GM19238 (cell line): ENCODE measurements around the gene FHL1.
"Not testable (repeated sequence)": the region's sequence is repeated elsewhere in the genome, so short reads cannot be mapped to it uniquely, and the experiment has no call there.

Source experiments
- DNase-seq: peaks from one replicate; pipeline ENCODE4 v3.0.0; 2011; ENCODE audit warnings: low spot score; ENCODE audit not compliant: insufficient read length

FHL1 gene

DNA sequence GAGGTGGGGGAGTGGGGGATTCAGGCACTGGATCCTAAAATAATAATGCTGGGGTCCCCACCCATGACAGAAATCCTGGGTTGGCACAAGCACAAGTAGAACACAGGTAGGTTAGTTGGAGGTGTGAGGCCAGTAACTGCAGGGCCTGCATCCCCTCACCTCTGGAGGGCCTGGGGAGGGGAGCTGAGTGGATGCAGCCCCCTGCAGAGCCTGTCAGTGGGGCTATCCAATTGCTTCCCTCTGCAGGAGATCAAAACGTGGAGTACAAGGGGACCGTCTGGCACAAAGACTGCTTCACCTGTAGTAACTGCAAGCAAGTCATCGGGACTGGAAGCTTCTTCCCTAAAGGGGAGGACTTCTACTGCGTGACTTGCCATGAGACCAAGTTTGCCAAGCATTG, 60.2 kb downstream of the FHL1 start:
- DNase-seq: no peak

DNA sequence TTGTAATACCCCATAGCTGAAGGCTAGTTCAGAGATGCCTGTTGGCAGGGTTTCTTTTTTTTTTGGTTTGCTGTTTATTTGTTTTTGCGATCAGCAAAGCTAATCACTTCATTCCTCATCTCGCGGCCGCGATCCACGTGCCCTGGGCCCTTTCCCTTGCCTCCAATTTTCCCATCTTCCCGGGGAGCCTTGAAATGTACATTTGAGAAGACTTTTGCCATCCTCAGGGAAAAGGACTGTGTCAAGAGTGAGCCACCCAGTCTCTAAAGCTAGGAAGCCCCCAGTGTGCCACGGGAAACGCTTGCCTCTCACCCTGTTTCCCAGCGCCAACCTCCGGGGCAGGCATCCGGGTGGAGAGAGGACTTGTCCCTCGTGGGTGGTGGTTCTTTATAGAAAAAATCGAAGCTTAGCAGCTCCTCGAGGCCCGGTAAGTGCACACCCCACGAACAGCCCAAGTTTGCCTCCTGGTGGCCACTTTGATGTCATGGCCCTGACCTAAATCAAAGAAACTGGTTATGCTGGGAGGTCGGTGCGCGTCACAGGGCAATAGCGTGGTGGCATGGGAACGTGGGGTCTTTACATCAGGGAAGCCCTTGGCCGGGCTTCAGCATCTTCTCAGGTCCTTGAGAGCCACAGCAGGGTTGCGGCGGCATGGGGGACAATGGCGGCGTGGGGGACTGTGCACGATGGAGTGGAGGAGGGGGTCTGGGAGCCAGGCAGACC, 61.8 kb downstream of the FHL1 start:
- no peak for DNase-seq

DNA sequence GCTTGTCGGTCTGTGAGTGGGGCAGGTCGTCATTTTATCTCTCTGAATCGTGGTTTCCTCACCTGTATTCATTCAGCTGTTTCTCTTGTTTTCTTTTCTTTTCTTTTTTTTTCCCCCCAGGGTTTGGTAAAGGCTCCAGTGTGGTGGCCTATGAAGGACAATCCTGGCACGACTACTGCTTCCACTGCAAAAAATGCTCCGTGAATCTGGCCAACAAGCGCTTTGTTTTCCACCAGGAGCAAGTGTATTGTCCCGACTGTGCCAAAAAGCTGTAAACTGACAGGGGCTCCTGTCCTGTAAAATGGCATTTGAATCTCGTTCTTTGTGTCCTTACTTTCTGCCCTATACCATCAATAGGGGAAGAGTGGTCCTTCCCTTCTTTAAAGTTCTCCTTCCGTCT, 62.4 kb downstream of the FHL1 start:
- no peak for DNase-seq

DNA sequence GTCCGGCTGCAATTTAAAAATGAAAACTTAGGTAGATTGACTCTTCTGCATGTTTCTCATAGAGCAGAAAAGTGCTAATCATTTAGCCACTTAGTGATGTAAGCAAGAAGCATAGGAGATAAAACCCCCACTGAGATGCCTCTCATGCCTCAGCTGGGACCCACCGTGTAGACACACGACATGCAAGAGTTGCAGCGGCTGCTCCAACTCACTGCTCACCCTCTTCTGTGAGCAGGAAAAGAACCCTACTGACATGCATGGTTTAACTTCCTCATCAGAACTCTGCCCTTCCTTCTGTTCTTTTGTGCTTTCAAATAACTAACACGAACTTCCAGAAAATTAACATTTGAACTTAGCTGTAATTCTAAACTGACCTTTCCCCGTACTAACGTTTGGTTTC, 62.9 kb downstream of the FHL1 start:
- no peak for DNase-seq

DNA sequence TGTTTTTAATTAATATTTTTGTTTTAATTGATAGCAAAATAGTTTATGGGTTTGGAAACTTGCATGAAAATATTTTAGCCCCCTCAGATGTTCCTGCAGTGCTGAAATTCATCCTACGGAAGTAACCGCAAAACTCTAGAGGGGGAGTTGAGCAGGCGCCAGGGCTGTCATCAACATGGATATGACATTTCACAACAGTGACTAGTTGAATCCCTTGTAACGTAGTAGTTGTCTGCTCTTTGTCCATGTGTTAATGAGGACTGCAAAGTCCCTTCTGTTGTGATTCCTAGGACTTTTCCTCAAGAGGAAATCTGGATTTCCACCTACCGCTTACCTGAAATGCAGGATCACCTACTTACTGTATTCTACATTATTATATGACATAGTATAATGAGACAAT, 63.5 kb downstream of the FHL1 start:
- no peak for DNase-seq

DNA sequence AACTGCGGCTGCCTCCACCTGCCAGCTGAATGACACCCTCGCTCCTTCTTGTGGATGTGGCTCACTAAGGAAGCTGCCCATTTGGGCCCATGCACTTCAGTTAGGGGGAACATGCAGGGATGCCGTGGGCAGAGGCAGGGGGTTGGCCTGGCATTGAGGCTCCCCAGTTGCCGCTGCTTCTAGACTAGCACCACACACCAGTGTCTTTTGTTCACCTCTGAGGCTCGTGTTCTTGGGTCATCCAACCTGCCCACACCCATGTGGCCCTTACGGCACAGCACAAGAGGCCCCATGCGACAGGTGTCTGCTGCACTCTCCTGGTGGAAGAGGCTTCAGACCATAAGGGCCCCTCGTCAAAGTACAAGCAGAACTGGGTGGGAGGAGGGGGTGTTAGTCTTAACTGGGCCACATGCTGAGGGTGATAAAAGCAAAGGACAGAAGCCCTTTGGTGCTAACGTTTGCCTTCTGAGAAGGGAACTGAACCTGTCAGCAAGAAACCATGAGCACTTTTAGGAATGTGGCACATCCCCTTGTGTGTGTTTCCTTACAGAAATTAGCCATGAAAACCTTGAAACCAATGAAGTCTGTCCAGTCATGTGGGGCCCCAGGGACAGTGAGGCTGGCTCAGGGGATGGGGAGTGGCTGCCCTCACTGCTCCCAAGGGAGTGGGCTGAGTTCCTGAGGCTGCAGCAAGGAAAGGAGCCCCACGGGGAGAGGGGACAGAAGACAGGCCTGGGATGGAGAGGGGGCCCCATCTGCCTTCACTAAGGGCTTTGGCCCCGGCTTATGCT, 64.6 kb downstream of the FHL1 start:
- no peak for DNase-seq

DNA sequence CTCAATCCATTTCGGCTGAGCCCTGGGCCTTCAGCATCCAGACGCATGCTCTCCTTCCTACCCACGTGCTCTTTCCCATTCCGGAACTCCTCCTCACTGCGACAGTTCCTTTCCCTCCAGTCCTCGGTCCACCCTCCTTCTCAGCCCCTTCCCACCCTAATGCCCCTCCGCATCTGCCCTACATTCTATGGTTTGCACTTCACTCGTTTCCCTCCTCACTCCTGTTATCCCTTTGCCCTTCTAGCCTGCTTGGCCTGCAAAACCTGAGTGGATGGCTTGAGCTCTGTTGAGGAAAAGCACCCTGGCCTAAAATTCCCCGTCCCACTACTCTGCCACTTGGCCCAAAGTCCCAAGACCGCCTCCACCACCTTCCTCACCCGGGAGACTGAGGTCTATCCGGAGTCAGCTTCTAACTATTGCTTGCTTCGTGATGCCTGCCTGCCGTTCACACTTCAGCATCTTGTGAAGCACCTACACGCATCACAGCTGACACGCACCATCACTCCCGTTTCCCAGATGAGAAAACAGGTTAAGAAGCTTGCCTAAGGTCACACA, 65.3 kb downstream of the FHL1 start:
- DNase-seq: no peak

DNA sequence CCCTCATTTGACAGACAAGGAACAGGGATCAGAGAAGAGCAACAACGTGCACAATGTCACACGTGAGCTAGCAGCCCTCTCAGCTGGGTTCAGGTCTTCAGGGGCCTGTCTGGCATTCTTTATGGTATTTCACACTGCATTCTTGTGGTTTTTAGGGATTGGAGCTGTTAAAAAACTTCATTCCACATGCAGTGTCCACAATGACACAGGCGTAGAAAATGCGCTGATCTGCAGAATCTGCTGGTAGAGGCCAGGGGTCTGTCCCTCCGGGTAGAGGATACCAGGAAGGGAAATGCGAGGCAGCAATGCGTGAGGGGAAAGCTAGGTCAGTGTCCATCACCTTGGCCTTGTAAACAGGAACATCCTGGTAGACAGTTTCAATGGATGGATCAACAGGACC, 67.2 kb downstream of the FHL1 start:
- DNase-seq: no peak

DNA sequence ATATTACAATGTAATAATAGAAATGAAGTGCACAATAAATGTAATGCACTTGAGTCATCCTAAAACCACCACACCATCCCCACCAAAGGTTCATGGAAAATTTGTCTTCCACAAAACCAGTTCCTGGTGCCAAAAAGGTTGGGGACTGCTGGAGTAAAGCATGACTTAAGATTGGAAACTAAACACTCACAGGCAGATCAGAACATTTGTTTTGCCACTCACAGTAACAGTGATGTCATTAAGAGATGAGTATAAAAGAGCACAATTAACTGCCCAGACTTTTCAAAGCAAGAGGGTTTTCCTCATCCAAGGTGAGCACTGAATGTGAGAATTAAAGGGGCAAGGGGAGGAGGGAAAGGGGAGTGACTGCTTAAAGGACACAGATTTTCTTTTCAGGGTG, 68.2 kb downstream of the FHL1 start:
- no peak for DNase-seq

DNA sequence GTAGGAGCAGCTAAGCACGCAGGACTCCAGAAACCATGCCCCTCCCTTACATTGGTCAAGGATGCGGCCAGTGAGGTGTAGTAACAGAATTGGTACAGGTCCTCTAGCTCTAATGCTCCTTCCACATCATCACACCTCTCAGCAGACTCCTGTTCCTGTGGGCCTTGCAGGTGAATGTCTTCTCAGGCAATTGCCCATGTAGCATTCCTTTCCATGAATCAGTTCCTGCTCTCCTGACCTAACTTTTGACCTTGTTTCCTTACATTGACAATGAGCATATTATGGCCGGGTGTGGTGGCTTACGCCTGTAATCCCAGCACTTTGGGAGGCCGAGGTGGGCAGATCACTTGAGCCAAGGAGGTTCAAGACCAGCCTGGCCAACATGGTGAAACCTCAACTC, 72.6 kb downstream of the FHL1 start:
- no peak for DNase-seq

DNA sequence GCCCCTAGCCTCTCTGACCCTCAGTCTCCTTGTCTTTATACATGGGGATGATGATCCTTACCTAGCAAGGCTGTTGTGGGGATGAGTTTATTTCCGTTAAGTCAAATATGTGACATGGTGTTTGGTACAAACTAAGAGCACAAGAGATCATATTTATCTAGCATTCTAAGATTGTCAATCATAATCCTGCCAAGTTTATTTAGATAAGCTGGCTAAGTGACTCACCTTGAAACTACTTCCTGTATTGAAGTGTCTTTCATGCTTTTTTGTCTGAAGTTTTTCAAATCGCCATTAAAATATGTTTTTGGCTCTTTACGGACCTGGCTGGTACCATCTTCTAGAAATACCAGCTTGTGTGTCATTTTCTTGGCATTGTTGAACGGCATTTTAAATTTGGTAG, 73.2 kb downstream of the FHL1 start:
- no peak for DNase-seq

DNA sequence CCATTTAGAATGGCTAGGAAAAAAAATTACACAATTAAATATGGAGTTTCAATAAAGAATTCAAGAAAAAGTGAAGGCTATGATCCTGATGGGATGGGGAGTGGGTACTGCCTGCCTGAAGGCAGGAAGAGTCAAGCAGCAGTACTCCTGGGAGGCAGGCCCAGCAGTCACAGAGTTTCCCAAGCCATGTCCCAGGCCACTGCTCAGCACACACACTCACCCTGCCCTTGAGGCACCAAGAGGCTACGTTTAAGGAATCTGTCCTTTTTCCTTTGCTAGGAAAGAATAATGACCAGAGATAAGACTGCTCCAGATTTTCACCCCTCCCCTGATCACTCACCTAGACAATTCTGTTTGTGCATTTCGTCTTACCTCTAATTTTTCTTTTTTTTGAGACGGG, 73.6 kb downstream of the FHL1 start:
- no peak for DNase-seq

DNA sequence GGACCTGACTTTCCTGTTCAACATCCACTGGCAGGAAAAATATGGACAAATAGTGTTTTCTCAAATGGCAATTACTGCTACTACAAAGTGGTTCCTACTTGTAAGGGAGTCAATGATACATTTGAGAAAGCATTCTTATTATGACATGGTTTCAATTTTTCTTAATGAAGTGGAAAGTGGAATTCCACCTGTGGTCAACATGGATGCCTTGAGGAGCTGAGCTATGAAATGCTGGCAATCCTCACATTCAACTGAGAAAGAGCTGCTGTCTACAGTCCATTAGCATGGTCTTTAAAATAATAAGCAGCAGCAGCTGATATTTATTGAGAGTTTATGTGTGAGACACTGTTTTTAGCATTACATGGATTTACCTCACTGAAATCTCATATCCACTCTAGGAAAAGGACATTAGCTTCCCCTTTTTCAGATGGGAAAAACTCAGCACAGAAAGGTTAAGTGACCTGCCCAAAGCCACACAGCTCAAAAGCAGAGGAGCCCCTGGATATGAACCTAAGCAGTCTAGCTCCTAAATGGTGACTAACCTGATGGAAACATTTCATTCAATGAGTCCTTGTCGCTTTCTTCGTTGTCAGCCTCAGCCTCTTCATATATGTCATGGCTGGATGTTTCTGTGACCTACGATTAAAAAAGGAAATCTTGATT, 74.6 kb downstream of the FHL1 start:
- DNase-seq: no peak

DNA sequence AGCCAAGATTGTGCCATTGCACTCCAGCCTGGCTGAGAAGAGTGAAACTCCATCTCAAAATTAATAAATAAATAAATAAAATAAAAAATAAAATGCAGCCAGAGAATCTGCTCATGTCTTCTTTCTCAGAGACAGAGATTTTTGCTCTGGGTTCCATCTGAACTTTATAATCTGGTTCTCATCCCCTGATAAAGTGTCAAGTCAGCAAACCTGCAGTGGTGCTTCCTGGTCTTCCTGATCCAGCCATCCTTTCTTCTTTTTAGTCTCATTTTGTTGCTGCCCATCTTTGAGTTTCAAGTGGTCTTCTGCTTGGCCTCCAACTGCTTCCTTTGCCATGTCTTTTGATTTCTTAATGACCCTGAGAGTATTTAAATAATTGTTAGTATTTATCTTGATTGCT, 79.7 kb downstream of the FHL1 start:
- DNase-seq: no peak

DNA sequence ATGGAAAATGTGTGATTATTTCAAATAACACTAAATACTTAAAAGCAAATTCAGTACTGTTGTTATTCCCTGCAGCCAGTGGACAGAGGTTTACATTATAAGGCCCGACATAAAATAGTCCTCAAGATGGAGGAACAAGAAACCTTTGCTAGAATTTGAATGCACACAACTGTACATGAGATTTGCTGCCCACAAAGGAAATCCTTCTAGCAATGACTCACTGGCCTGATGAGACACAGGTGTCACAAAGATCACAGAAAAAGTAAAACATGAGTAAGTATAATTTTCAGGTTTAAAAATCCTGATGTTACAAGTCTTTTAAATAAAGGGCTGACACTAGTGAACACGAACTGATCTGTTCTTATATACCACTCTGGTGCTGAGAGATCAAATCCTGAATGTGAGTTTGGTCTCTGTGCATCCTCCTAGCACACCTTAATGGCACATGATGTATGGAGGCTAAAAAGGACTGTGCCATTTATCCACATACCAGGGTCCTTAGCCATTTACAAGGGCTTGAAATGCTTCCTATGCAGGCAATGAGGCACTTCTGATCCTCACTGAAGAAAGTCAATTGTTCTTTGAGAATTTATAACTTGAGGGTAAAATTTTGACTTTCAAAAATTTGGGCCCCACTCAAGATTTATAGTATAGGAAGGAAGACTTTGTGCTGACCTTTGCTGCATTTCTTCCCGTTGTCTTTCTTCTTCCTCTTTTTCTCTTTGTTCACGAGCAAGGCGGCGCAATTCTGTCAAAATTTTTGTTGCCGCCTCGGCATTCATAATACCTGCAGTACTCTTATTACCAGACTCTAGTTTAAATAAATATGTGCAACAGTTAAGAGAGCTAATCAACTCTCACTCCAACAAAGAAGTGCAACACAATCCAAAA, 80.9 kb downstream of the FHL1 start:
- no peak for DNase-seq

DNA sequence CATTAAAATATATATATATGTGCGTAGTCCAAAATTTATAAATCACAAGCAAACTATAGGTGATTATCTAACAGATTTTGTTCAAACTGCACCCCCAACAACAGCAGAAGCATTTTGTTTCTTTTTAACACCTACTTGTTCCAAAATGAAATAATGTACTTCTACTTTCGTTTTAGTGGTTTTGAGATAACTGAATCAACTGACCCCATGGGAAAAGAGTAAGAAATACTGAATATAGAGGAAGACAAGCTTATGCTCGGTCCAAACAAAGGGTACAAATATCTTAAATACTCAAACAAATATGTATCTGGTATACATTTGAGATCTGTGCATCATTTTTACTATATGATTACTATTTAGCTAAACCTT, 81.5 kb downstream of the FHL1 start:
- DNase-seq: no peak

DNA sequence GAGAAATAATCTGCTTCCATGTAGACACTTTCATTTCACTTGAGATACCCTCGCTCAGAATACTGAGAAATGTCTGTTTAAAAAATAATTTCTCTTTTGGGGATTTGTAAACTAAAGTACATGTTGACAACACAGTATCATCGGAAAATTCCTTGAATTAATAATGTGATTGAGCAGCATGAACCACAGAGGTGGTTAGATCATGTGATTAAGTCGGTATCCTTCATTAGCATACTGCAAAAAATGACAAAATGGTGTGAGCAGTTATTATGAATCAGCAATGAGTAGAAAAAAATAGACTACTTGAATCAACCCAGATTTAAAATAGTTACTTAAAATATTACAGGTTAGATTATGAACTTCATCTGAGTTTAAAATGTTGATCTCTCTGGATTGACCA, 89.7 kb downstream of the FHL1 start:
- DNase-seq: no peak

DNA sequence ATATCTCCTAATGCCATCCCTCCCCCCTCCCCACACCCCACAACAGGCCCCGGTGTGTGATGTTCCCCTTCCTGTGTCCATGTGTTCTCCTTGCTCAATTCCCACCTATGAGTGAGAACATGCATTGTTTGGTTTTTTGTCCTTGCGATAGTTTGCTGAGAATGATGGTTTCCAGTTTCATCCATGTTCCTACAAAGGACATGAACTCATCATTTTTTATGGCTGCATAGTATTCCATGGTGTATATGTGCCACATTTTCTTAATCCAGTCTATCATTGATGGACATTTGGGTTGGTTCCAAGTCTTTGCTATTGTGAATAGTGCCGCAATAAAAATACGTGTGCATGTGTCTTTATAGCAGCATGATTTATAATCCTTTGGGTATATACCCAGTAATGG, 90.5 kb downstream of the FHL1 start:
- not testable (repeated sequence) for DNase-seq

DNA sequence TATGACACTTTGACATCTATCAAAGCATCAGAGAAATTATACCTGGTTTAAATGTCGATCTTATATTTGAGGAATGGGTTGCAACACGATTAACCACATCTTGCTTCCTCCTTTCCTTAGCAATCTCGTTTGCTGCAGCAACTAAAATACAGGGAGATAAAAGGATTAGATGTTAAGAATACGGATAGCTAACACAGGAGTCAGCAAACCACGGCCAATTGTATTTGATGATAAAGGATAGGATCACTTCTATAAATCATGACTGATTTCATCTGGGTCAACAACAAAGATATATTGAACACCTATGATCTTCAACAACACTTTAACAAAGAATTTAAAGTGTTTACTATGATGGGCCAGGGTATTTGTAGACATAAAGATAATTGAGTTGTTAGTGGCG, 98.9 kb downstream of the FHL1 start:
- DNase-seq: no peak

DNA sequence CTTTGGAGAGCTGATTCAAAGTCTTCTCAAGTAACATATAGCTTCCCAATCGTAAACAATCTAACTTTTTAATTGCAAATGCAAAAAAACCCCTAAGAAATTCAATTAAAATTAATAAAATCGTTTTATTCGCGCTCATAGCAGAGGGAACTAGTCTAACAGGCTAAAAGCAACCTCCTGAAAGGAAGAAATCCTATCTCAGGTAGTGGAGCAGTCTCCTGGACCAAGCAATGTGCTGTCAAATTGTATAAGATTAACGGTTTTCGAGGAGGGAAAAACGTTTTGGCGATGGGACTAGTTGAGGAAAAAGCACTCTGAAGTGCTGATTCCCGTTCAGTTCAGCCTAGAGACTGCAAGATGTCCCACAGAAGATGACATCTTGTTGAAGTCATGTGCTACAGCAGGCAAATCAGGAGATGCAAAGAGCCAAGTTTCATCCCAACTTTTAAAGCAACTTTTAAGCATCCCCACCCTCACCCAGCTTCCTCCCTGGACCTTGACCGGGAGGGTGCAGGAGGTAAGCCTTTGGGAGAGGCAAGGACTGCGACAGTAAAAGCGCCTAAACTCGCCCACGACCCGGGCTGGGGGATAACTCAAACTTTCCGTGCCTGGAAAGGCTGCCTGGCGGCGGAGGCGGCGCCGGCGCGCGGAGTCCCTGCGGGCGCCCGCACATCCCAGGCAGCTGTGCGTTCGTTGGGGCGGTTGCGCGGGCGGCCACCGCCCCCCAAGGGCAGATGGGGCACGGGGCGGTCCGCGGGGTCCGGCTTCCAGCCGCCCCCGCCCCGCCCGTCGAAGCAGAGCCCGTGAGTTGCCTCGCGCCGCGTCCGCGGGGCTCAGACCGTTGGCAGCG, 103.1 kb downstream of the FHL1 start:
- DNase-seq: no peak
